Adrenal gland (tissue), 5 donors: Measurements from ENCODE around the gene ABHD12B.

Experiments
- POLR2A ChIP-seq, 2 donors: fragments of 450-650 bp; IDR thresholded peaks; one replicate each; pipeline ENCODE4 v1.6.1; 2017; ENCODE audit warnings: antibody characterized with exemption in 2 of 2, mild to moderate bottlenecking in 2 of 2, moderate library complexity in 1 of 2
- TF ChIP-seq, protein P1 (sequence below), 6 experiments: fragments of 450-650 bp in 4 of 6; fragments of 200-600 bp in 2 of 6; sonication (generic) in 1 of 6; IDR thresholded peaks; 1 replicate in 5 of 6; 2 replicates in 1 of 6; pipeline versions ENCODE4 v1.5.1 to v1.8.0; 2016 to 2021; ENCODE audit warnings: antibody characterized with exemption in 6 of 6, mild to moderate bottlenecking in 2 of 6, moderate library complexity in 1 of 6
- donor health status: DM: no; HTN: no; CAD: no.

DNA sequence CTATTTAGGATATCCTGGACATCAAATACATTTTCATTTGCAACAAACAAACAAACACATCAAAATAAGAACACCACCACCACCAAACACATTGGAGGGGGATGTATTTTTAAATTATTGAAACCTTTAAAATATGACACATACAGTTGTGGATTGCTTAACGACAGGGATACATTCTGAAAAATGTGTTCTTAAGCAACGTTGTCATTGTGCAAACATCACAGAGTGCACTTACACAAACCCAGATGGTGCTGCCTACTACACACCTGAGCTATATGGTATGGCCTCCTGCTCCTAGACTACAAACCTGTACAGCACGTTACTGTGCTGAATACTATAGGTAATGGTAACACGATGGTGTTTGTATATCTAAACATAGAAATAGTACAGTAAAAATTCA is 53.0 kb downstream of the ABHD12B start:
- TF ChIP-seq, protein P1, sequence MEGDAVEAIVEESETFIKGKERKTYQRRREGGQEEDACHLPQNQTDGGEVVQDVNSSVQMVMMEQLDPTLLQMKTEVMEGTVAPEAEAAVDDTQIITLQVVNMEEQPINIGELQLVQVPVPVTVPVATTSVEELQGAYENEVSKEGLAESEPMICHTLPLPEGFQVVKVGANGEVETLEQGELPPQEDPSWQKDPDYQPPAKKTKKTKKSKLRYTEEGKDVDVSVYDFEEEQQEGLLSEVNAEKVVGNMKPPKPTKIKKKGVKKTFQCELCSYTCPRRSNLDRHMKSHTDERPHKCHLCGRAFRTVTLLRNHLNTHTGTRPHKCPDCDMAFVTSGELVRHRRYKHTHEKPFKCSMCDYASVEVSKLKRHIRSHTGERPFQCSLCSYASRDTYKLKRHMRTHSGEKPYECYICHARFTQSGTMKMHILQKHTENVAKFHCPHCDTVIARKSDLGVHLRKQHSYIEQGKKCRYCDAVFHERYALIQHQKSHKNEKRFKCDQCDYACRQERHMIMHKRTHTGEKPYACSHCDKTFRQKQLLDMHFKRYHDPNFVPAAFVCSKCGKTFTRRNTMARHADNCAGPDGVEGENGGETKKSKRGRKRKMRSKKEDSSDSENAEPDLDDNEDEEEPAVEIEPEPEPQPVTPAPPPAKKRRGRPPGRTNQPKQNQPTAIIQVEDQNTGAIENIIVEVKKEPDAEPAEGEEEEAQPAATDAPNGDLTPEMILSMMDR (IDR thresholded peaks at IDR 0.05) = no peak
- TF ChIP-seq POLR2A (IDR thresholded peaks at IDR 0.05) = no peak
